GM19328 (cell line): Measurements from ENCODE around the gene CERS3.

ENCODE experiments used
- ATAC-seq: cut with Tn5 transposase; IDR thresholded peaks from one replicate; pipeline ENCODE4 v1.9.1; 2021; ENCODE audit warnings: mild to moderate bottlenecking, moderate library complexity; ENCODE audit not compliant: unreplicated experiment

The CERS3 gene

DNA sequence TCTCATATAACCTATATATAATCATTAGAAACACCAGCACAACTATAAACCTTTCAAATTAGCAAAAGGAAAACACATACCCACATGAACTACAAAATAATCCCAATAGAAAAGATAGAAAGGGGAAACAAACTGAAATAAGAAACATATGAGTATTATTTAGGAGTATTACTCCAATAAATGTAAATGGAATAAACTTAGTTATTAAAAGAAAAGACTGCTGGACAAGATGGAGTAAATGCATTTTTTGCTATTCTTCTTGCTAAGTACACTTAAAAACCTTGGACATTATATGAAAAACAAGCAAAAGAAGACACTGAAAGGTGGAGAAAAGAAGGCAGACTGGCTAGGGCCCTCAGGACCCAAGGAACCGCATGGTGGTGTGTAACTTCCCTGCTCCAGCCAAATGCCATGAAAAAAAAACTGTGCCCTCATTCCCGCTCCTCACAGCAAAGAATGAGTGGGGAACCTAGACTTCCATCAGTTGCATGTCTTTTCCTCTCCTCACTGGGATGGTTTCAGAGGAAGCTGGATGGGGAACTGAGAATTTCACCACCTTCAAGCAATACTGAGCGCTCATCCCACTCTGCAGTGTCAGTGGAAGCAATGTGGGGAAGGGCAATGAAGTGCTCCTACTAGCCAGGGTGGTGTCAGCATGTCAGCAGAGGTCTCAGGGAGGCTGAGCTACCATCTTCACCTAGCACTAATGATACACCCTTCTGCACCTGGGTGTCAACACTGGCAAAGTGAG, 143.3 kb downstream of the CERS3 start:
- ATAC-seq: no peak

DNA sequence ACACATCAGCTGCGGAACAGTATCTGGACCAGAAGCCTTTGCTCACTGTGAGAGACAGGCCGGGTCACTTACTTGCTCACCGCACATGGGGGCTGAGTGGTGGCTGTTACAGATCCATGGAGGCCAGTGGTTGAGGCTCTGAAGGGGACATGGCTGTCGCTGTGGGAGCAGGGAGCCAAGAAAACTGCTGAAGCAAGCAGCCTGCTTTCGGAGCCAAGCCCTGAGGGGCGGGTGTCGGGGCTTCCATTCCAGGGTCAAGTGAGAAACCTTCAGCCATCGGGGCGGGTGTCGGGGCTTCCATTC, 144.7 kb downstream of the CERS3 start:
- ATAC-seq: no peak

DNA sequence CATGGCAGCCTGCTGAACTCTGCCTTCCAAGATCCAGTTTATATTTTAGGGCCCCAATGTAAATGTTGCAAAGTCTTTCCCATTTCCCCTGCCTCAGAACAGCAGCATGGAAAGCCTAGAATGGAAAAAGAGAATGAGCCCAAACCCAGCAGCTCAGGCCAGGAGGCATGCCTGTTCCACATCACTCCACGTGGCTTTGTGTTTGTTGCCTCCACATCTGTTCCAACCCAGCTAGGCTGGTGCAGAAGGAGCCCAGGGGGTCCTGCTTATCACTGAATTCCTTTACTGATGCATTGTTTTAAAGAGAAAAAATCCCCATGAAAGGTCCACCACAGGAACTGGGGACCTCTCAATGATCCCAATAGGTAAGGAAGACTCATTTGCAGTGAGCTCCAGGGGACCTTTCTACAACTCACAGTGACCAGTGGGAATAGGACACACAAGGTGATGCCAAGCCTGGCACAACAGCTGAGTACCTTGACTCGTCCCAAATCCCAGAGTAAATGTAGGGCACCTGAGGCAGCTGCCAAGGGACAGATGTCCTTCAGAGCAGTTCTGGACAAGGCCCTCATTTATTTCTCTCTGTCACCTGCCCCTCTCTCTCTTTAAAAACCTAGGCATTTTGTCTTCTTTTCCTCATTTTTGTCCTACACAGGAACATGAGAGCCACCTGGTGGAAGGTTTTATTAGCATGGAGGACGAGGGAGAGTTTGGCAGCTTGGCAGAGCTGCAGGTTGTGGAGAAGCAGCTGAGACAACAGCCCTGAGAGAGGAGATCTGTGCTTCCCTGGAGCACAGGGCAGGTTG, 145.2 kb downstream of the CERS3 start:
- no peak for ATAC-seq

DNA sequence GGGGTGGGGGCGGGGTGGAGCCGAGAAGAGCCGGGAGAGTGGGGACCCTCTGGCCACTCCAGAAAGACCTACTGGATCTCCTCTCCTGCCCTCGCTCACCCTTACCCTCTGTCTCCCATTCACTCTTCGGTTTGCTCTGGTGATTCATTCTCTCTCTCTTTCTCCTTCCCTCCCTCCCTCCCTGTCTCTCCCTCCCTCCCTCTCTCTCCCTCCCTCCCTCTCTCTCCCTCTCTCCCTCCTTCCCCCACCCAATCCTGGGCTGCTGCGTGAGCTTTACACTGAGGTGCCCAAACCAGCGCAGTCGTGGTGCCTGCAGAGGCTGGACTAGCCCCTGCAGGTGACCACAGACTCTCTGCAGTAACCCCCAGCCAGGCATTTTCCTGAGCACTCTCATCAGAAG, 154.8 kb downstream of the CERS3 start:
- no peak for ATAC-seq

DNA sequence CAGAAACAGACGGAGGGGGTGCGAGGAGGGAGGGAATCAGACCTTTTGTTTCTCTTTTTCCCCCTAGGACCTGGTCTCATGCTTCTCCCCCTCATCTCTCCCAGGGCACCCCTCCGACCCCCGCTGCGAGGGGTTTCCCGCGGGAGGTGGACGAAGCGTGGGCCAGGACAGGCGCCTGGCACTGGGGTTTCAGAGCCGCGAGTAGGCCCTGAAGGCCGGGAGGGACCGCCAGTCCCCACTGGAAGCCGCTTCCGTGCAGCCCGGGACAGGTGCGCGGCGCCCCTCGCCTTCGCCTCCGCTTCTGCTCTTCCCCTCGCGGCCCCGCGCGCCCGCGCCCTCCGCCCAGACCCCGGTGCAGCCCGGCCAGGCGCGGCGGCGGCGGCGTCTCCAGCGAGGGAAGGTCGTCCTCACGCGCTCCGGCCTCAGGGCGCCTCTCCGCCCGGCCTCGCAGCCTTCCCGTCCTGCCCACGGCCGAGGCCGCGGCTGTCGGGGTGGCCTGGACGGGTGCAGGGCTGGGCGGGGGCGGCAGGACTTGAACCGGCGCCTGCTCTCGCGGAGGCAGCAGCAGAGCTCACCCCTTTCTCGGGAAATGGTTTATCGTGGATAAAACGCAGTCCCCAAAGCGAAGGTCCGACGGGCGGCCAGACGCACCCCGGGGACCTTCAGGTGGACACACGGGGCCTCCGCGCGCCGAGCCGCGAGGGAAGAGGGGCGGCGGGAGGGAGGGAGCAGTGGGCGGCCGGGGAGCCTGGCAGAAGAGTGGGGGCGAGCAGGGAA, 155.4 kb downstream of the CERS3 start:
- no peak for ATAC-seq

DNA sequence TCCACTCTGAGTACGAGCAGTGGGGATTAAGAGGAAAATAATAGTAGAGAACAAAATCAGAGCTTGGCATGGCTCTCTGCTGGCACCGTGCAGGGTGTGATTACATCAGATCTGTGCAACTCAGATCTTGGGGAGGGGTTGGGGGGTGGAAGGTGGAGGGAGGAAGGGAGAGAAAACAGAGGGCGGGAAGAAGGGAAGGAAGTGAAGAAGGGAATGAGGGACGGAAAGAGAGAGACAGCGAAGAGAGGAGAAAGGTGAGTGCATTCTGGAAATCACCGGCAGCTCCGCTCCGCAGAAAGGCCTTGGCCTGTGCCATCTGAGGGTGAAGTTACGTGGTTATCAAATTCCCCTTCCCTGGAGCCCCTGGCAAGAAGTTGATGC, 156.0 kb downstream of the CERS3 start:
- no peak for ATAC-seq

DNA sequence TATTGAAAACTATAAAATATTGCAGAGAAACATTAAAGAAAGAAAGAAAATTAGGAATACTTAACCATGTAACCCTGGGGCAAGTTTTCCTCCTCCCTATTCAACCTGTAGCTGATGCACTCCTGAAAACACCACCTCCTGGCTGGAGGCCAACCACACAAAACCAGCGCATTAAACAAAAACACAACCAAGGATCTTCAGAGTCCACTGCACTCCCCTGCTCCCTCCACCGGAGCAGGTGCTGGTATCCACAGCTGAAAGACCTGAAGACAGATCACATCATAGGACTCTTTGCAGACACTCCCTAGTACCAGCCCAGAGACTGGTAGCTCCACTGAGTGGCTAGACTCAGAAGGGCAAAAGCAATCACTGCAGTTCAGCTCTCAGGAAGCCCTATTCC, 173.4 kb downstream of the CERS3 start:
- ATAC-seq: no peak

DNA sequence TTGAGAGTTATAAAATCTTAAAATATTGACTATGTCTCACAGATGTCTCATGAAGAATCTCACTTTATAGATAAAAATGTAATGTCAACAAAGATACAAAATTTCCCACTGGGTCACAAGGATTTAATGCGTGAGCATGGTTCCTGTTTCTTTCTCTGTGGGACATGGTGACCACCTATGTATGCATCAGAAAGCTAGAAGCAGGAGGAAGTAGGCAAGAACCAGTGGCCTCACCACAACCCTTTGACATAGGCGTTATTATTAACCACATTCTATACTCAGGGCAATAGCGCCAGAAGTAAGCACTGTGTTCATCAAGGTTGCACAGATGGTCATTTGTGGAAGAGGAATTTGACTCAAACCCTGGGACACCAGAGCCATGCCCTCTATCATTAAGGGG, 175.3 kb downstream of the CERS3 start:
- ATAC-seq: no peak

DNA sequence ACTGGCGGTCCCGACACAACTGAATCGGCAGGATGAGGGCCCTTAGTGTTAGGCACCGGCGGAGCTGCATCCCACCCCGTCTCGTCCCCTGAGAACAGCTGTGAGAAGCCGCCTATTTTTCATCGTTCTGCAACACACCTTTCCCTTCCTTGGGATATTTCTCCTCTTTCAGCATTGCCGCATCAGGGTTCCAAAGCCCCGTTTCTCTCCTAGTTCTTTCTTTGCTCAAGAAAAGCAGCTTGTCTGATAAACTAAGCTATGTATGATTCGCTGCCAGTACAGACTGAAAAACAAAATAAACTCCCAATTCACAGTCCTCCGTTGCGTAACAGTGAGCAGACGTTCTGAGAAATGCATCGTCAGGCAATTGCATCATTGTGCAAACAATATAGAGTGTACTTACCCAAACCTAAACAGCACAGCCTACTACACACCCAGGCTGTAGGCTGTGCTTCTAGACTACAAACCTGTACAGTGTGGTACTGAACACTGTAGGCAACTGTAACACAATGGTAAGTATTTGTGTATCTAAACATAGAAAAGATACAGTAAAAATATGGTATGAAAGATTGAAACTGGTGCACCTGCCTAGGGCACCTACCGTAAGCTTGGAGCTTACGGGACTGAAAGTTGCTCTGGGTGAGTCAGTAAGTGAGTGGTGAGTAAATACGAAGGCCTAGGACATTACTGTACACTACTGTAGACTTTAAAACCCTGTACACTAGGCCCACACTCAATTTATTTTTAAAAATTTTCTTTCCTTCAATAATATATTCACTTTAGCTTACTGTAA, 178.1 kb downstream of the CERS3 start:
- no peak for ATAC-seq
